WTC11 (cell line): Measurements from ENCODE around the gene NCS1. TPM values are rescaled to one million over a fixed set of nuclear protein-coding genes. Genes with fewer than 3 reads are reported as not detected.

ENCODE experiments used
- ATAC-seq: fragments of 200-7000 bp; cut with Tn5 transposase; 2 replicates; pipeline ENCODE4 v1.10.0; 2021; ENCODE audit warnings: mild to moderate bottlenecking, moderate library complexity
- CTCF ChIA-PET: fragments of 300-600 bp; sonication (Branson Sonifier 250); formaldehyde crosslinking; loops from one replicate; lab custom pipeline; 2021; ENCODE audit warnings: antibody characterized with exemption; lab: Charles Lee
- POLR2A ChIA-PET: fragments of 350-600 bp; sonication (Branson Sonifier 250); formaldehyde crosslinking; loops from one replicate; lab custom pipeline; 2021; ENCODE audit warnings: antibody characterized with exemption; lab: Charles Lee
- DNase-seq: peaks from one replicate; pipeline ENCODE4 v3.0.0; 2021; ENCODE audit warnings: low spot score
- H3K27ac Mint-ChIP-seq: 2 replicates; pipeline ENCODE4 v1.8.0; 2021; ENCODE audit warnings: mixed read lengths
- H3K27me3 Mint-ChIP-seq: 2 replicates; pipeline ENCODE4 v1.8.0; 2021; ENCODE audit warnings: low read depth, mild to moderate bottlenecking, moderate library complexity, mixed read lengths
- H3K36me3 Mint-ChIP-seq: 2 replicates; pipeline ENCODE4 v1.8.0; 2021; ENCODE audit warnings: mixed read lengths
- H3K4me1 Mint-ChIP-seq: 2 replicates; pipeline ENCODE4 v1.8.0; 2022; ENCODE audit warnings: mixed read lengths
- H3K4me3 Mint-ChIP-seq: 2 replicates; pipeline ENCODE4 v1.8.0; 2021; ENCODE audit warnings: mild to moderate bottlenecking, moderate library complexity, mixed read lengths
- H3K9me3 Mint-ChIP-seq: 2 replicates; pipeline ENCODE4 v1.8.0; 2021; ENCODE audit warnings: mixed read lengths
- AR ChIP-seq: fragments of 250-450 bp; sonication (Bioruptor Pico); IDR thresholded peaks from 2 replicates; pipeline ENCODE4 v1.9.0; 2021; ENCODE audit warnings: mild to moderate bottlenecking
- ARID4B ChIP-seq: sonication (generic); formaldehyde crosslinking; IDR thresholded peaks from 2 replicates; pipeline ENCODE4 v1.8.0; 2023; ENCODE audit warnings: missing genetic modification reagents, mild to moderate bottlenecking, borderline replicate concordance
- EMX1 ChIP-seq: fragments of 250-450 bp; sonication (Bioruptor Pico); IDR thresholded peaks from 2 replicates; pipeline ENCODE4 v1.8.0; 2021; ENCODE audit warnings: mild to moderate bottlenecking
- ETV6 ChIP-seq: sonication (generic); formaldehyde crosslinking; IDR thresholded peaks from 2 replicates; pipeline ENCODE4 v1.8.1; 2022; ENCODE audit warnings: mild to moderate bottlenecking, missing genetic modification reagents
- FOXJ3 ChIP-seq: sonication (generic); formaldehyde crosslinking; IDR thresholded peaks from 2 replicates; pipeline ENCODE4 v1.9.0; 2021; ENCODE audit warnings: missing genetic modification reagents, mild to moderate bottlenecking, borderline replicate concordance
- JUN ChIP-seq: sonication (generic); formaldehyde crosslinking; IDR thresholded peaks from 2 replicates; pipeline ENCODE4 v1.8.0; 2023; ENCODE audit warnings: mild to moderate bottlenecking, missing genetic modification reagents
- MXD4 ChIP-seq: fragments of 250-450 bp; sonication (Bioruptor Pico); IDR thresholded peaks from 2 replicates; pipeline ENCODE4 v1.8.0; 2021; ENCODE audit warnings: mild to moderate bottlenecking, moderate library complexity, borderline replicate concordance
- MYBL2 ChIP-seq: sonication (generic); formaldehyde crosslinking; IDR thresholded peaks from 2 replicates; pipeline ENCODE4 v1.8.1; 2023; ENCODE audit warnings: mild to moderate bottlenecking, moderate library complexity, missing genetic modification reagents
- NFYB ChIP-seq: sonication (generic); formaldehyde crosslinking; conservative IDR thresholded peaks from 2 replicates; pipeline ENCODE4 v1.8.0; 2022; ENCODE audit warnings: low read depth, missing genetic modification reagents
- NR1H2 ChIP-seq: sonication (generic); formaldehyde crosslinking; IDR thresholded peaks from 2 replicates; pipeline ENCODE4 v1.9.0; 2021; ENCODE audit warnings: mild to moderate bottlenecking, moderate library complexity, missing genetic modification reagents
- PRRX2 ChIP-seq: fragments of 250-450 bp; sonication (Bioruptor Pico); IDR thresholded peaks from 2 replicates; pipeline ENCODE4 v1.8.0; 2021; ENCODE audit warnings: mild to moderate bottlenecking
- RORB ChIP-seq: fragments of 250-450 bp; sonication (Bioruptor Pico); IDR thresholded peaks from 2 replicates; pipeline ENCODE4 v1.9.0; 2021; ENCODE audit warnings: mild to moderate bottlenecking
- SMAD4 ChIP-seq: sonication (generic); formaldehyde crosslinking; IDR thresholded peaks from 2 replicates; pipeline ENCODE4 v1.8.0; 2022; ENCODE audit warnings: mild to moderate bottlenecking, missing genetic modification reagents
- TEAD4 ChIP-seq: sonication (generic); formaldehyde crosslinking; IDR thresholded peaks from 2 replicates; pipeline ENCODE4 v1.8.0; 2022; ENCODE audit warnings: mild to moderate bottlenecking, missing genetic modification reagents
- TP53 ChIP-seq: sonication (generic); formaldehyde crosslinking; IDR thresholded peaks from 2 replicates; pipeline ENCODE4 v1.8.1; 2023; ENCODE audit warnings: mild to moderate bottlenecking, missing genetic modification reagents
- ZNF121 ChIP-seq: sonication (generic); formaldehyde crosslinking; IDR thresholded peaks from 2 replicates; pipeline ENCODE4 v1.8.0; 2023; ENCODE audit warnings: missing genetic modification reagents
- ZNF219 ChIP-seq: sonication (generic); formaldehyde crosslinking; IDR thresholded peaks from 2 replicates; pipeline ENCODE4 v1.8.0; 2023; ENCODE audit warnings: missing genetic modification reagents, mild to moderate bottlenecking, borderline replicate concordance
- ZNF317 ChIP-seq: sonication (generic); formaldehyde crosslinking; IDR thresholded peaks from 2 replicates; pipeline ENCODE4 v1.8.1; 2023; ENCODE audit warnings: low read depth, mild to moderate bottlenecking, moderate library complexity, missing genetic modification reagents, borderline replicate concordance
- ZNF671 ChIP-seq: fragments of 250-450 bp; sonication (Bioruptor Pico); IDR thresholded peaks from 2 replicates; pipeline ENCODE4 v1.8.0; 2021; ENCODE audit warnings: mild to moderate bottlenecking
- total RNA-seq: library from RNA; stranded (reverse); gene quantifications from 3 replicates; pipeline ENCODE4 v1.2.3, GENCODE V29; 2021
- TF ChIP-seq, protein P1 (sequence below): fragments of 250-450 bp; sonication (Bioruptor Pico); IDR thresholded peaks from 2 replicates; pipeline ENCODE4 v1.8.0; 2021; ENCODE audit warnings: mild to moderate bottlenecking

The NCS1 gene
- total RNA-seq, 1 experiment from 2014 or later, result 32.4 TPM

GRCh38 chr9:130217838-130218237, 45.6 kb downstream of the NCS1 start:
- TF ChIP-seq MXD4 (CRISPR knock-in tag) (no peak), ETV6 (CRISPR knock-in tag) (no peak), ZNF121 (CRISPR knock-in tag) (no peak), FOXJ3 (CRISPR knock-in tag) (no peak), JUN (CRISPR knock-in tag) (no peak), TP53 (CRISPR knock-in tag) (no peak), MYBL2 (CRISPR knock-in tag) (no peak), ZNF219 (CRISPR knock-in tag) (no peak), EMX1 (CRISPR knock-in tag) (no peak), AR (no peak), ARID4B (no peak), NR1H2 (CRISPR knock-in tag) (no peak), TEAD4 (CRISPR knock-in tag) (no peak), SMAD4 (CRISPR knock-in tag) (no peak), ZNF317 (no peak), NFYB (CRISPR knock-in tag) (no peak), ZNF671 (no peak)
- TF ChIP-seq, protein P1, sequence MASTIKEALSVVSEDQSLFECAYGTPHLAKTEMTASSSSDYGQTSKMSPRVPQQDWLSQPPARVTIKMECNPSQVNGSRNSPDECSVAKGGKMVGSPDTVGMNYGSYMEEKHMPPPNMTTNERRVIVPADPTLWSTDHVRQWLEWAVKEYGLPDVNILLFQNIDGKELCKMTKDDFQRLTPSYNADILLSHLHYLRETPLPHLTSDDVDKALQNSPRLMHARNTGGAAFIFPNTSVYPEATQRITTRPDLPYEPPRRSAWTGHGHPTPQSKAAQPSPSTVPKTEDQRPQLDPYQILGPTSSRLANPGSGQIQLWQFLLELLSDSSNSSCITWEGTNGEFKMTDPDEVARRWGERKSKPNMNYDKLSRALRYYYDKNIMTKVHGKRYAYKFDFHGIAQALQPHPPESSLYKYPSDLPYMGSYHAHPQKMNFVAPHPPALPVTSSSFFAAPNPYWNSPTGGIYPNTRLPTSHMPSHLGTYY, result no peak
- Mint-ChIP-seq H3K4me1 (peaks cover 19% of the 10 kb centered on the region), H3K36me3 (peaks cover 7% of the 10 kb centered on the region), H3K27me3 (no peaks in the 10 kb centered on the region), H3K9me3 (no peaks in the 10 kb centered on the region), H3K4me3 (no peak overlapping the region), H3K27ac (no peak overlapping the region)
- ChIA-PET POLR2A (no interaction called here), CTCF (interaction anchor here (3.6 kb wide), 1 partner anchor 18 kb away, joined by 13 read pairs; no protein-coding TSS in a partner anchor)
- no peak for DNase-seq
- no peak for ATAC-seq

DNA sequence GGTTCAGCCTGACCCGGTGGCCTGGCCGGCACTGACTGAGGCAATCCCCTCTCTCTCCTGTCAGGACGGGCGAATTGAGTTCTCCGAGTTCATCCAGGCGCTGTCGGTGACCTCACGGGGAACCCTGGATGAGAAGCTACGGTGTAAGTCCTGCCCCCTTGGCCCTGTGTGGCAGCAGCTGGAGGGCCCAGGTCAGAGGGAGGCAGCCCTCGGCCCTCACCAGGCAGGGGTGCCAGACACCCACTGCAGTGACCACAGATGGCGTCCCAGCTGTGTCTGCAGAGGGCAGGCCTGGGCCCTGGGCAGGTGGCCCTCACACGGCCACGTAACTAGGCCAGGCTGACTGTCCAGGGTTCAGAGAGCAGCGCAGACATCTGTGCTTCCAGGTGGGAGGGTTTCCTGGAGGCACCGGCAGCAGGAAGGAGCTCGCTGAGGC, 47.5 kb downstream of the NCS1 start:
- Mint-ChIP-seq H3K9me3 (no peaks in the 10 kb centered on the region), H3K27ac (no peak overlapping the region; the same call in 1 of the 2 replicates), H3K4me1 (peaks cover 9% of the 10 kb centered on the region), H3K27me3 (no peaks in the 10 kb centered on the region), H3K4me3 (no peak overlapping the region), H3K36me3 (peaks cover 7% of the 10 kb centered on the region)
- no peak for ATAC-seq
- DNase-seq, result no peak
- POLR2A ChIA-PET, result interaction anchor here (0.9 kb wide), 1 partner anchor 45 kb away, joined by 3 read pairs; no protein-coding TSS in a partner anchor
- CTCF ChIA-PET, result interaction anchor here (0.6 to 3.6 kb wide), 11 partner anchors 10 to 117 kb away, joined by 3 to 17 read pairs (median 3); no protein-coding TSS in a partner anchor
- TF ChIP-seq ARID4B (no peak), PRRX2 (no peak), AR (no peak), RORB (no peak)
